ENCODE measurements around the gene ZNF235.

DNA sequence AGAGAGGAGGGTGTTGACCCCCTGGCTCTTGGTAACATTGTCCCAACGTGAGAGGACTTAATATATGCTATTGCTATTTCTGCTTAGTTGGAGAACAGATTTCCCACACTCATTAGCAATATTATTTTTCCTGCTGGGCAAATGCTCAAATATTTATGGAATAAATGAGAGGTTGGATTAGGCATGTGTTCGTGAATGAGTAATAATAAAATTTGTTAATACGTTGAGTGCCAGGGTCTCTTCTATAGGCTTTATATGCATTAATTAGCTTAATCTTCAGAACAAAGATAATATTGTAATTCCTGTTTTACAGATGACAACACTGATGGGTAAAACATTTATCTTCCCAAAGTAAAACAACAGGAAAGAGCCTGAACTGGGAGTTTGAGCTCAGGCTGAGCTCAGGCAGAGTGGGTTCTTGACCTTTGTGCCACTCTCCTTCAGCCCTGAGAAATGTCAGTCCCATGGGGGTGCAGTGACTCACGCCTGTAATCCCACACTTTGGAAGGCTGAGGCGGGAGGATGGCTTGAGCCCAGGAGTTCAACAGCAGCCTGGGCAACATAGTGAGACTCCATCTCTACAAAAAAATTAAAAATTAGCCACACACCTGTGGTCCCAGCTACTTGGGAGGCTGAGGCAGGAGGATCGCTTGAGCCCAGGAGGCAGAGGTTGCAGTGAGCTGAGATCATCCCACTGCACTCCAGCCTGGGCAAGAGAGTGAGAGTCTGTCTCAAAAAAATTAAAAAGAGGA is 44.0 kb downstream of the ZNF235 start:
- TF ChIP-seq RARB (CRISPR knock-in tag; IDR thresholded peaks at IDR 0.05) (no peak), ARNTL (CRISPR knock-in tag; IDR thresholded peaks at IDR 0.05; ENCODE audit: borderline replicate concordance, low read depth) (no peak), PPARA (CRISPR knock-in tag; IDR thresholded peaks at IDR 0.05; ENCODE audit: borderline replicate concordance) (no peak), ESRRG (CRISPR knock-in tag; IDR thresholded peaks at IDR 0.05) (no peak), TCF4 (CRISPR knock-in tag; IDR thresholded peaks at IDR 0.05; ENCODE audit: borderline replicate concordance) (no peak), CSDC2 (CRISPR knock-in tag; IDR thresholded peaks at IDR 0.05) (no peak), ZFP30 (CRISPR knock-in tag; IDR thresholded peaks at IDR 0.05) (no peak), GLIS3 (CRISPR knock-in tag; IDR thresholded peaks at IDR 0.05) (no peak), ISL1 (CRISPR knock-in tag; IDR thresholded peaks at IDR 0.05) (no peak)
- TF ChIP-seq, protein P1, sequence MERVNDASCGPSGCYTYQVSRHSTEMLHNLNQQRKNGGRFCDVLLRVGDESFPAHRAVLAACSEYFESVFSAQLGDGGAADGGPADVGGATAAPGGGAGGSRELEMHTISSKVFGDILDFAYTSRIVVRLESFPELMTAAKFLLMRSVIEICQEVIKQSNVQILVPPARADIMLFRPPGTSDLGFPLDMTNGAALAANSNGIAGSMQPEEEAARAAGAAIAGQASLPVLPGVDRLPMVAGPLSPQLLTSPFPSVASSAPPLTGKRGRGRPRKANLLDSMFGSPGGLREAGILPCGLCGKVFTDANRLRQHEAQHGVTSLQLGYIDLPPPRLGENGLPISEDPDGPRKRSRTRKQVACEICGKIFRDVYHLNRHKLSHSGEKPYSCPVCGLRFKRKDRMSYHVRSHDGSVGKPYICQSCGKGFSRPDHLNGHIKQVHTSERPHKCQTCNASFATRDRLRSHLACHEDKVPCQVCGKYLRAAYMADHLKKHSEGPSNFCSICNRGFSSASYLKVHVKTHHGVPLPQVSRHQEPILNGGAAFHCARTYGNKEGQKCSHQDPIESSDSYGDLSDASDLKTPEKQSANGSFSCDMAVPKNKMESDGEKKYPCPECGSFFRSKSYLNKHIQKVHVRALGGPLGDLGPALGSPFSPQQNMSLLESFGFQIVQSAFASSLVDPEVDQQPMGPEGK (CRISPR knock-in tag; IDR thresholded peaks at IDR 0.05; ENCODE audit: borderline replicate concordance), result no peak
- TF ChIP-seq, protein P2, sequence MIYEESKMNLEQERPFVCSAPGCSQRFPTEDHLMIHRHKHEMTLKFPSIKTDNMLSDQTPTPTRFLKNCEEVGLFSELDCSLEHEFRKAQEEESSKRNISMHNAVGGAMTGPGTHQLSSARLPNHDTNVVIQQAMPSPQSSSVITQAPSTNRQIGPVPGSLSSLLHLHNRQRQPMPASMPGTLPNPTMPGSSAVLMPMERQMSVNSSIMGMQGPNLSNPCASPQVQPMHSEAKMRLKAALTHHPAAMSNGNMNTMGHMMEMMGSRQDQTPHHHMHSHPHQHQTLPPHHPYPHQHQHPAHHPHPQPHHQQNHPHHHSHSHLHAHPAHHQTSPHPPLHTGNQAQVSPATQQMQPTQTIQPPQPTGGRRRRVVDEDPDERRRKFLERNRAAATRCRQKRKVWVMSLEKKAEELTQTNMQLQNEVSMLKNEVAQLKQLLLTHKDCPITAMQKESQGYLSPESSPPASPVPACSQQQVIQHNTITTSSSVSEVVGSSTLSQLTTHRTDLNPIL (CRISPR knock-in tag; IDR thresholded peaks at IDR 0.05; ENCODE audit: low read depth), result no peak

Measured in SK-N-SH treated with all-trans-retinoic acid at 6 μM for 48 hours (cell line).